Duodenal mucosa (tissue), 2 donors: ENCODE measurements around the gene PCNX3.

Experiments
- H3K27ac ChIP-seq: one replicate; pipeline ENCODE4 v1.7.0; 2013; ENCODE audit warnings: low read depth, low read length
- H3K27me3 ChIP-seq, 2 donors: one replicate each; pipeline ENCODE4 v1.7.0; 2013; ENCODE audit warnings: low read length in 2 of 2, control low read depth in 1 of 2; ENCODE audit not compliant: insufficient read depth in 2 of 2, control insufficient read depth in 1 of 2
- H3K36me3 ChIP-seq, 2 donors: one replicate each; pipeline ENCODE4 v1.7.0; 2013; ENCODE audit warnings: low read length in 2 of 2, control low read depth in 1 of 2; ENCODE audit not compliant: insufficient read depth in 2 of 2, control insufficient read depth in 1 of 2
- H3K4me1 ChIP-seq, 2 donors: one replicate each; pipeline ENCODE4 v1.7.0; 2013; ENCODE audit warnings: low read length in 2 of 2, control low read depth in 1 of 2; ENCODE audit not compliant: insufficient read depth in 2 of 2, control insufficient read depth in 1 of 2
- H3K4me3 ChIP-seq, 2 donors: one replicate each; pipeline ENCODE4 v1.7.0; 2013; ENCODE audit warnings: low read length in 2 of 2, low read depth in 1 of 2
- H3K9ac ChIP-seq, 2 donors: one replicate each; pipeline ENCODE4 v1.7.0; 2013; ENCODE audit warnings: low read length in 2 of 2, low read depth in 1 of 2
- H3K9me3 ChIP-seq, 2 donors: one replicate each; pipeline ENCODE4 v1.7.0; 2013; ENCODE audit warnings: low read length in 2 of 2, control low read depth in 1 of 2; ENCODE audit not compliant: control insufficient read depth in 1 of 2

Gene PCNX3

GRCh38 chr11:65589444-65590239, 25.9 kb upstream of the PCNX3 start:
- no peaks in the 10 kb centered on the region for H3K27me3 ChIP-seq
- peaks cover 13 to 23% of the 10 kb centered on the region in 2 donors for H3K36me3 ChIP-seq
- H3K4me3 ChIP-seq, result no peak overlapping the region
- peaks cover 14 to 26% of the 10 kb centered on the region in 2 donors for H3K4me1 ChIP-seq
- H3K9ac ChIP-seq, result peak overlapping the region in 1 of 2 donors; percentile 32
- H3K27ac ChIP-seq, result no peak overlapping the region
- no peaks in the 10 kb centered on the region for H3K9me3 ChIP-seq

- no peak overlapping the region for H3K27ac ChIP-seq
- peak overlapping the region in 1 of 2 donors; percentile 32 for H3K9ac ChIP-seq
These were observed 25.3 kb upstream of the PCNX3 start for GRCh38 chr11:65590240-65590738.

GRCh38 chr11:65591939-65592857, 23.4 kb upstream of the PCNX3 start:
- no peak overlapping the region for H3K9ac ChIP-seq
- no peaks in the 10 kb centered on the region for H3K27me3 ChIP-seq
- peaks cover 9 to 15% of the 10 kb centered on the region in 2 donors for H3K36me3 ChIP-seq
- no peaks in the 10 kb centered on the region for H3K9me3 ChIP-seq
- H3K4me3 ChIP-seq, result peak overlapping the region in 1 of 2 donors; percentile 28
- H3K27ac ChIP-seq, result no peak overlapping the region
- peaks cover 26 to 35% of the 10 kb centered on the region in 2 donors for H3K4me1 ChIP-seq

More at GRCh38 chr11:65590240-65590738, 25.3 kb upstream of the PCNX3 start:
- H3K9me3 ChIP-seq, result no peaks in the 10 kb centered on the region
- H3K36me3 ChIP-seq, result peaks cover 13 to 21% of the 10 kb centered on the region in 2 donors
- H3K4me1 ChIP-seq, result peaks cover 20 to 28% of the 10 kb centered on the region in 2 donors
- H3K27me3 ChIP-seq, result no peaks in the 10 kb centered on the region
- no peak overlapping the region for H3K4me3 ChIP-seq

- no peak overlapping the region for H3K27ac ChIP-seq
- peaks cover 18 to 27% of the 10 kb centered on the region in 2 donors for H3K4me1 ChIP-seq
- no peak overlapping the region for H3K9ac ChIP-seq
These were observed 22.6 kb upstream of the PCNX3 start for GRCh38 chr11:65592858-65593517.

GRCh38 chr11:65593518-65594414, 21.8 kb upstream of the PCNX3 start:
- no peaks in the 10 kb centered on the region for H3K9me3 ChIP-seq
- no peak overlapping the region for H3K4me3 ChIP-seq
- H3K36me3 ChIP-seq, result peaks cover 19 to 30% of the 10 kb centered on the region in 2 donors
- H3K9ac ChIP-seq, result no peak overlapping the region
- no peak overlapping the region for H3K27ac ChIP-seq
- peaks cover 11 to 20% of the 10 kb centered on the region in 2 donors for H3K4me1 ChIP-seq
- H3K27me3 ChIP-seq, result no peaks in the 10 kb centered on the region

More at GRCh38 chr11:65592858-65593517, 22.6 kb upstream of the PCNX3 start:
- peaks cover 15 to 23% of the 10 kb centered on the region in 2 donors for H3K36me3 ChIP-seq
- H3K9me3 ChIP-seq, result no peaks in the 10 kb centered on the region
- no peak overlapping the region for H3K4me3 ChIP-seq
- no peaks in the 10 kb centered on the region for H3K27me3 ChIP-seq

GRCh38 chr11:65595131-65595530, 20.4 kb upstream of the PCNX3 start:
- Histone ChIP-seq H3K4me1 (peaks cover 11 to 13% of the 10 kb centered on the region in 2 donors), H3K9me3 (no peaks in the 10 kb centered on the region), H3K4me3 (no peak overlapping the region), H3K36me3 (peaks cover 19 to 35% of the 10 kb centered on the region in 2 donors), H3K27ac (no peak overlapping the region), H3K27me3 (no peaks in the 10 kb centered on the region), H3K9ac (no peak overlapping the region)

- Histone ChIP-seq H3K9ac (no peak within 1 kb of the TSS), H3K9me3 (no peaks in the 10 kb centered on the region), H3K4me3 (no peak within 1 kb of the TSS), H3K4me1 (peaks cover 11 to 12% of the 10 kb centered on the region in 2 donors), H3K27me3 (no peaks in the 10 kb centered on the region), H3K27ac (no peak within 1 kb of the TSS), H3K36me3 (peaks cover 21 to 32% of the 10 kb centered on the region in 2 donors)
These were observed 19.9 kb upstream of the PCNX3 start, which contains the start of gene KCNK7 for GRCh38 chr11:65595543-65596281. KCNK7 (minus strand) TSS chr11:65595800; CDS start chr11:65595772, 28 bp downstream.

- Histone ChIP-seq H3K4me3 (no peak overlapping the region), H3K9me3 (no peaks in the 10 kb centered on the region), H3K4me1 (peaks cover 11 to 12% of the 10 kb centered on the region in 2 donors), H3K36me3 (peaks cover 24 to 32% of the 10 kb centered on the region in 2 donors), H3K9ac (no peak overlapping the region), H3K27ac (no peak overlapping the region), H3K27me3 (no peaks in the 10 kb centered on the region)
These were observed 19.1 kb upstream of the PCNX3 start for GRCh38 chr11:65596520-65596919.
